Lower lobe of right lung (tissue), 2 donors: Measurements from ENCODE around the gene FGD6. TPM values are rescaled to one million over a fixed set of nuclear protein-coding genes. Genes with fewer than 3 reads are reported as not detected.

Experiments used
- ATAC-seq, 2 donors: fragments of 200-7000 bp; cut with Tn5 transposase; one replicate each; pipeline ENCODE4 v1.9.1; 2020 to 2022; ENCODE audit warnings: mild to moderate bottlenecking in 2 of 2, moderate library complexity in 2 of 2
- DNase-seq: peaks from one replicate; pipeline ENCODE4 v3.0.0-alpha.2; 2020
- H3K27ac ChIP-seq: fragments of 200-600 bp; one replicate; pipeline ENCODE4 v1.8.0; 2022
- H3K27me3 ChIP-seq: fragments of 200-600 bp; one replicate; pipeline ENCODE4 v1.8.0; 2022; ENCODE audit warnings: low read depth
- H3K36me3 ChIP-seq: fragments of 200-600 bp; one replicate; pipeline ENCODE4 v1.8.0; 2022; ENCODE audit warnings: mild to moderate bottlenecking
- H3K4me1 ChIP-seq: fragments of 200-600 bp; one replicate; pipeline ENCODE4 v1.8.0; 2022
- H3K4me3 ChIP-seq: fragments of 200-600 bp; one replicate; pipeline ENCODE4 v1.8.0; 2022; ENCODE audit warnings: mild to moderate bottlenecking
- H3K9me3 ChIP-seq: fragments of 200-600 bp; one replicate; pipeline ENCODE4 v1.8.0; 2022
- CTCF ChIP-seq: fragments of 200-600 bp; IDR thresholded peaks from one replicate; pipeline ENCODE4 v1.8.0; 2022; ENCODE audit warnings: antibody characterized with exemption, mild to moderate bottlenecking
- intact Hi-C: fragments of 100-400 bp; cut with DNase I; formaldehyde crosslinking; loops from one replicate; pipeline ENCODE4 v1.11.0; 2022
- total RNA-seq: library from RNA; stranded (reverse); fragmentation: NEBNext Ultra II Directional; extraction: Animal tissue kit (Norgen Biotek cat#: 25700); gene quantifications from one replicate; pipeline ENCODE4 v1.2.1, GENCODE V29; 2021
- donor health status: DM: no; HTN: yes; CAD: no; lungs with severe emphysema.

FGD6 gene
- total RNA-seq, 1 donor from 2014 or later: 22.9 TPM

- no peak overlapping the region for H3K27ac ChIP-seq
- no peaks in the 10 kb centered on the region for H3K27me3 ChIP-seq
- no peak overlapping the region for H3K4me3 ChIP-seq
- peaks cover 9% of the 10 kb centered on the region for H3K4me1 ChIP-seq
- DNase-seq (no peak), ATAC-seq (no peak)
- intact Hi-C loops: no loop called here
- no peak for TF ChIP-seq CTCF
- no peaks in the 10 kb centered on the region for H3K36me3 ChIP-seq
- H3K9me3 ChIP-seq: no peaks in the 10 kb centered on the region
Observed at GRCh38 chr12:95158919-95159318, 58.3 kb downstream of the FGD6 start.

- intact Hi-C loops: no loop called here
- no peak for TF ChIP-seq CTCF
- DNase-seq (no peak), ATAC-seq (no peak)
- no peak overlapping the region for H3K4me3 ChIP-seq
- H3K27me3 ChIP-seq: no peaks in the 10 kb centered on the region
- no peak overlapping the region for H3K27ac ChIP-seq
- H3K4me1 ChIP-seq: no peaks in the 10 kb centered on the region
- H3K36me3 ChIP-seq: peaks cover 19% of the 10 kb centered on the region
- H3K9me3 ChIP-seq: no peaks in the 10 kb centered on the region
Observed at GRCh38 chr12:95151821-95152220, 65.4 kb downstream of the FGD6 start.

GRCh38 chr12:95151406-95151805, 65.9 kb downstream of the FGD6 start:
- no peak for TF ChIP-seq CTCF
- H3K4me1 ChIP-seq: no peaks in the 10 kb centered on the region
- intact Hi-C loops: no loop called here
- H3K4me3 ChIP-seq: no peak overlapping the region
- DNase-seq (no peak), ATAC-seq (no peak)
- no peaks in the 10 kb centered on the region for H3K9me3 ChIP-seq
- H3K27me3 ChIP-seq: no peaks in the 10 kb centered on the region
- H3K27ac ChIP-seq: no peak overlapping the region
- peaks cover 19% of the 10 kb centered on the region for H3K36me3 ChIP-seq

GRCh38 chr12:95150501-95150900, 66.8 kb downstream of the FGD6 start:
- DNase-seq: no peak
- H3K4me1 ChIP-seq: no peaks in the 10 kb centered on the region
- H3K36me3 ChIP-seq: peaks cover 19% of the 10 kb centered on the region
- H3K27ac ChIP-seq: no peak overlapping the region
- no peak for TF ChIP-seq CTCF
- H3K4me3 ChIP-seq: no peak overlapping the region
- no peaks in the 10 kb centered on the region for H3K9me3 ChIP-seq
- no peak for ATAC-seq
- intact Hi-C loops: no loop called here
- H3K27me3 ChIP-seq: no peaks in the 10 kb centered on the region

GRCh38 chr12:95147866-95148265, 69.4 kb downstream of the FGD6 start:
- Histone ChIP-seq H3K9me3 (no peaks in the 10 kb centered on the region), H3K4me1 (peaks cover 15% of the 10 kb centered on the region), H3K27ac (no peak overlapping the region), H3K27me3 (no peaks in the 10 kb centered on the region), H3K4me3 (no peak overlapping the region), H3K36me3 (peaks cover 13% of the 10 kb centered on the region)
- intact Hi-C loops: no loop called here
- ATAC-seq: no peak
- no peak for TF ChIP-seq CTCF
- DNase-seq: no peak

- ATAC-seq (no peak), DNase-seq (no peak)
- intact Hi-C loops: no loop called here
- Histone ChIP-seq H3K9me3 (no peaks in the 10 kb centered on the region), H3K4me3 (no peak overlapping the region), H3K27me3 (no peaks in the 10 kb centered on the region), H3K4me1 (peaks cover 23% of the 10 kb centered on the region), H3K27ac (no peak overlapping the region), H3K36me3 (peaks cover 2% of the 10 kb centered on the region)
- no peak for TF ChIP-seq CTCF
Observed at GRCh38 chr12:95146769-95147168, 70.5 kb downstream of the FGD6 start.
